GM19025 (cell line): ENCODE measurements around the gene PLK3.
"Not testable (repeated sequence)": the region's sequence is repeated elsewhere in the genome, so short reads cannot be mapped to it uniquely, and the experiment has no call there.

ENCODE experiments used
- ATAC-seq: cut with Tn5 transposase; IDR thresholded peaks from one replicate; pipeline ENCODE4 v1.9.1; 2021; ENCODE audit warnings: mild to moderate bottlenecking, low read depth, moderate library complexity; ENCODE audit not compliant: unreplicated experiment

The PLK3 gene

DNA sequence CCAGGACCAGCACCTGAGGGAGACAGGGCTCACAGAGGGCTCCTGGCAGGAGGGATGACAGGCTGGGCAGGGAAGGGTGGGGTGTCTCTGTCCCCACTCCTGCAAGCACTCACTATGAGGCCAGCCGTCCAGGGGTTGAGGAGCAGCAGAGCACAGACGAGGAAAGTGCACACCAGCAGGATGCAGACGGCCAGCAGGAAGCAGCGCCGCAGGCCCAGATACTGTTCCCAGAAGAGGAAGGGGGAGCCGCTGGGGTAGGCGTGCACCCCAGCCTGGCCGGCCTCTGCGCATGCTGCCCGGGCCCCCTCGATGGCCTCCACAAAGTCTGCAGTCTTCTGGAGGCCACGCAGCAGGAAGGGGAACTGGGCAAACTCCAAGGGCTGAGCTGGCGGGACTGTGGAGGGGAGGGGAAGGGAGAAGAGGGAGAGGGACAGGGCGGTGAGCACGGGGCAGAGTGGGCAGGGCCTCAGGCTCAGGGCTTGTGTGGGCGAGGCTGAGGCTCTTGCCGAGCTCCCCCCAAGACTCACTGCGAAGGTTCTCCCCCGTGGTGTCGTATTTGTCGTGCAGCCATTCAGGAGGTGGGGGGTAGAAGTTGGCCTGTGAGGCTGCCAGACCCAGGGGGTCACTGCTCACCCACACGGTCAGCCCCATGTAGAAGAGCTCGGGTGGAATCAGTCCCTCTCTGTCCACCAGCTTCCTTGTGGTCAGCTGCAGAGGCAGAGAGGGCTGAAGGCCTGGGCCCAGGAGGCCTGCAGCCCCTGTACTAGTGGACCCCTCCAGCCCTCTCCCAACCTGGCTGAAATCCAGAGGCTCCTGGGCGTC, 26.4 kb downstream of the PLK3 start:
- ATAC-seq = no peak

DNA sequence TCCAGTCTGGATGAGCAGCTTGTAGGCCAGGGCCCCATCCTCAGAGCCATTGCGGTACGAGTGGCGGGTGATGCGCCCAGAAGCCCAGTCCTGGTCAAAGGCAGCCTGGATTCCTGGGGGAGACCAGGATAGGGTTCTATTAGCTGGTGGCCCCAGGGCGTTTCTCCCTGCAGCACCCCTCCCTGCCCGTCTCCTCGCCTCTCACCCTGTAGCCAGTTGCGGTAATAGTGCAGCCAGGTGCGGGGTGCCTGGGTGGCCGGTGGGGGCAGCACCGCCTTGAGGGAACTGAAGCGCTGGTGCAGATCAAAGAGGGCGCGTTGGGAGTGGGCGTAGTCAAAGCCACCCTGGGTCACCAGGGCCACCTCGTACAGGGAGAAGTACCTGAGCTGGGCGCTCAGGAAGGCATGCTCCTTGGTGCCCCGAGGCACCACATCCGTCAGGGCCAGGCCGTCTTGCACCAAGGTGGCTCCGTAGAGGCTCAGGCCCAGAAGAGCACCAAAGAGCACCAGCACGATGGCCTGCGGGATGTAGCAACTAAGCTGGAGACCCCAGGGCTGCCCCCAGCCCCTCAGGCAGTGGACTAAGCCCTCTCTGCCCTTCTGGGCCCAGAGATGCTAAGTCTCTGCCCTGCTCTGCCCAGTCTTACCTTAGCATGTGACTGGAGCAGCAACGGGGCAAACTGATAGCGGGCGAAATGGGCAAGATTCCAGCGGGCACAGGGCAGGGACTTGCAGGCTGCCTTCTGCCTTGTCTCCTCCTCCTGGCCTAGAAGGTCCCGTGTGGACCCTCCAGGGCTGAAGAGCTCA, 27.2 kb downstream of the PLK3 start:
- no peak for ATAC-seq

DNA sequence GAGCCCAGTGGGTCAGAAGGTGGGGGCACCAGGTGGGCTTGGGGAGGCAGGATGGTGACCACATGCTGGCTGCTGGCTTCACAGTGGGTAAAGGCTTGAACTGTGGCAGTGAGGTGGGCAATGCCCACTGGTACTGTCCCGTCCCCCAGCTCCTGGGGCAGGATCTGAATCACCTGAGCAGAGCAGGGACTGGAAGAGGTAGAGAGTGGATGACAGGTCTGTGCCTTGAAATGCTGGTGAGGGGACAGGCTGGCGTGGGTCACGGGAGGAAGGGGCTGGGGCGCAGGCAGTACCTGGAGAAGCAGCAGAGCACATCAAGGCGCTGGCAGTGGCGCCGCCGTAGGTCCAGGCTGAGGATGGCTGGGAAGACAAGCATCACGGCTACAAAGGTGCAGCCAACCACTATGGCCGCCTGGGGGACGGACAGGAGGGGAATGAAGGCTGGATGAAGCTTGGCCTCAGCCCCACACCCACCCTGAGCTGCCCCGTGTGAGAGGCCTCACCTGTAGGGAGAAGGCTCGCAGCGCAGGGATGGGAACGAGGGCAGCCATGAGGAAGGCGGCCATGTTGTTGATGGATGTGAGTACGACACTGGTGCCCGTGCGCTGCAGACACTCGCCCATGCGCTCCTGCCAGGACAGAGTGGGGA, 27.9 kb downstream of the PLK3 start:
- ATAC-seq = no peak

DNA sequence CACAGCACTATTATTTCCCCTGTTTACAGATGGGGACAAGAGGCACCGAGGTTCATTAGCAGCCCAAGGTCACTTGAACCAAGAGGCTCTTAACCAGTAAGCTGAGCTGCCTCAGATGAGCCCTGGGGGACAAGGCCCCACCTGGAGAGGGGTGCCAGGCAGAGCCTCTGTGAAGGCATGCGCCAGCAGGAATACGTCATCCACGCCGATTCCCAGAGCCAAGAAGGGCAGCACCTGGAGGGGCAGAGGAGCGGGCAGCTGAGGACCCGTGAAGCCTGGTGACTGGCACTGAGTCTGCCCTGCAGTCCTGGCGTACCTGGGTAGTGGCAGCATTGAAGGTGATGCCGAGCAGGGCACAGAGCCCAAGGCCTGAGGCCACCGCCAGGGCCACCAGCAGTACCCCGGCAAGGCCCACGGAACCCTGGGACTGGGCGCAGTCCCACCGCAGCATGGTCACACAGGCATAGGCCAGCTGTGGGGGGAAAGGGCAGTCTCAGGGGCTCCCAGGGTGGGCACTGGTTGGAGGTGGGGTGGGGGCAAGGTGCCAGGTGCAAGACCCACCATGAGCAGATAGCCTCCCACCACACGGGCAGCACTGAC, 28.8 kb downstream of the PLK3 start:
- no peak for ATAC-seq

DNA sequence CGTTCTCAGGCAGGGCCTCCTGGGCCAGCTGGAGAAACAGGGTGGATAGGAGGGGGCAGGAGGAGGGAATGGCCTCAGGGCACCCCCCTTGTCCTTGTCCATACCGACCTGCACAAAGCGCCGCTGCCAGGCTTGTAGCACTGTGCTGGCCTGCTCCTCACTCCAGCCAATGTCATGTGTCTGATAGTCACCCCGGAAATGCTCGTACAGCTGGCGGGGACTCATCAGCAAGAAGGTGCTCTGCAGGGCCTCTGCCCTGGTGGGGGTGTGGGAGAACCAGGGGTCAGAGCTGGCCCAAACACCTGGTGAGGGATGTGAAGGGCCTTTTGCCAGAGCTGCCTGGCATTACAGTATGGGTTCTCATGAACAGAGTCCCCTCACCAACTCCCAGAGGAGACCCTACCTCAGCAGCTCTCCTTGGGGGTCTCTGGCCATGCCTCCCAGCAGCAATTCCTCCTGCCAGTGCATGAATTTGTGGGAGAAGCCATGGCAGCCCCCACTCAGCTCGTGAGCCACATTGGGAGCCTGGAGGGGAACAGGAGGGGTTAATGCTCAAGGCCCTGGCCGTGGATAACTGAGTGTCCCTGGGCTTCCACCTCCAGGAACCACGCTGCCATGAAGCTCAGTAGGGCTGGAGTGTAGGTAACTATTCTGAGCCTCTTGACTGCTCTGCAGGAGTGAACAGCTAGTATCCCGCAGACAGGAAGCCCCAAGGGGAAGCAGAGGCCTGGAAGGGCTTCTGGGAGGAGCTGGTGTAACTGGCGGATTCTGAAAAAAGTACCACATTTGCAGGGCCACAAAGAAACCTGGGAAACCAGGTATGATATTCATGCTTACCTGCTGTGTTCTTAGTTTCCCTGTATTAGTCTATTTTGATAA, 29.6 kb downstream of the PLK3 start:
- ATAC-seq = no peak

DNA sequence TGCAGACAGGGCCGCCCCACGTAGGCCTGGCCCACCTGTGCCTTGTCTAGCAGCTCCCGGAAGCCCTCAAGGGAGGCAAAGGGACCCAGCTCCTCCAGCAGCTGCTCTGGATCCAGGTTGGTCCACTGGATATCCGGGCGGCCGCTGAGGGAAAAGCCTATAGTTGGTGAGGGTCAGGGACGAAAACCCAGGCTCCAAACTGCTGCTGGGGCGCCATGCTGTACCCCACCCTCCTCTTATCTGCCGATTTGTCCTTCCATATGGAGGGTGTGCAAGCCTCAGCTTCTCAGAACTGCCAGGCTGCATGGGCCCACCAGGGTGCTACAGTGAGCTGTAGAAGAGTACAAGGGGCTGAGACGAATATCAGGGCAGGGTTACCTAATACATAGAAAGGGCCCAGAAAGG, 30.7 kb downstream of the PLK3 start:
- ATAC-seq = no peak

DNA sequence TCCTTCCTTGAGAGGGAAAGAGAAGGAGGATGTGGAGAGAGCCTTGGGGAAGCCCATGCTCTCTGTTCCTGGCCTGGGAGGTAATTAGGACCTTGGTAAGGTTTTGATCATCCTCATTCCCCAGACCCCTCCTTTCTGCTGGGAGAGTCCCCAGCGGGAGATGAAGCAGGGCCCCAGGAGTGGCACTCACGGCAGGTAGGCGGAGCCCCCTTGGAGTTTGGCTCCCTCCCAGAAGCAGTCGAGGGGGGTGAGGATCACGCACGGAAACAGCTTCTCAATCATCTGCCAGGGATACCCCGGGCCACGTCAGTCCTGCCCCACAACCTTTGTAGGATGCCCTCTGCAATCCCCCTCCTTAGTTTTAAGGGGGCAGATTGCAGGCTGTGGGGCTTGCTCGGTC, 31.3 kb downstream of the PLK3 start:
- no peak for ATAC-seq

DNA sequence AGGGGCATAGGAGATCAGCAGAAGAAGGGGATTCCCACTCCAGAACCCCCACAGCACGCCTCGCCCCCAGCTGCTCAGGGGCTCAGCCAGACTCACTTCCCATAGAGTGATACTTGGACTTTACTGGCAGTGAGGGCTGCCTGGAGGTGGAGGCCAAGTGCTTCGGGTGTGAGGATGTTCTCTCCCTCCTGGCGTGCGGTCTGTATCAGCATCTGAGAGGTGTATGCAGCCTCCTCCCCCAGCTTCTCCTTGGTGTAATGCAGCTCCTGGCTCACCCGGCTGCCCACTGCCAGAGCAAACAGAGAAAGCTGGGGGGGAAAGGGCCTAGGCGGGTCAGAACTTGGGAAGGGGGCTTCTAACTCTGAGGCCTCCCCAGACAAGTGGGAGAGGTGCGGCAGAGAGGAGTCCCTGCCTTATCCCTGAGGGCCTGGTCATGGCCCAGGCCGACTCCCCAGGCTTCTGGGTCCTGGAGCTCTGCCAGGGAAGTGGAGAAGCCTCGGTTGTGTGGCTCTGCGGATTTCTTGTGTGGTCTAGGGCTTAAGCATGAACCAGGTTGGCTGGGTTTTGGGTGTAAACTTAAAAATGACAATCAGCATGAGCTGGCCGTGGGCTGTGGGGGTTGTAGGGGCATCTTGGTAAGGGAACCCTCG, 32.0 kb downstream of the PLK3 start:
- ATAC-seq = no peak

DNA sequence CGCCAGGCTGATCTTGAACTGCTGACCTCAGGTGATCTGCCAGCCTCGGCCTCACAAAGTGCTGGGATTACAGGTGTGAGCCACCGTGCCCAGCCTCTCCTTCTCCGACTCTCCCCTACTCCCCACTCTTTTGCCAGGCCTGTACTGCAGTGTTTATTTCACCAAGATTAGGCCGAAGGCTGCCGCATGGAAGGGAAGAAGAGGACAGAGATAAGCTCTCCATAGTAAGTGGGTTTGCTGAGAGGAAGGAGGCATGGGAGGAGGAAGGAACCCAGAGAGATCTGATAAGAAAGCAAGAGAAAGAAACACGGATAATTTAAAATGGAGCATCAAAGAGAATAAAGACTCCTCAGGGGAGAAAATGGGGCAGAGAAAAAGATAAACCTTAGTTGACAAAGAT, 34.2 kb downstream of the PLK3 start:
- no peak for ATAC-seq

DNA sequence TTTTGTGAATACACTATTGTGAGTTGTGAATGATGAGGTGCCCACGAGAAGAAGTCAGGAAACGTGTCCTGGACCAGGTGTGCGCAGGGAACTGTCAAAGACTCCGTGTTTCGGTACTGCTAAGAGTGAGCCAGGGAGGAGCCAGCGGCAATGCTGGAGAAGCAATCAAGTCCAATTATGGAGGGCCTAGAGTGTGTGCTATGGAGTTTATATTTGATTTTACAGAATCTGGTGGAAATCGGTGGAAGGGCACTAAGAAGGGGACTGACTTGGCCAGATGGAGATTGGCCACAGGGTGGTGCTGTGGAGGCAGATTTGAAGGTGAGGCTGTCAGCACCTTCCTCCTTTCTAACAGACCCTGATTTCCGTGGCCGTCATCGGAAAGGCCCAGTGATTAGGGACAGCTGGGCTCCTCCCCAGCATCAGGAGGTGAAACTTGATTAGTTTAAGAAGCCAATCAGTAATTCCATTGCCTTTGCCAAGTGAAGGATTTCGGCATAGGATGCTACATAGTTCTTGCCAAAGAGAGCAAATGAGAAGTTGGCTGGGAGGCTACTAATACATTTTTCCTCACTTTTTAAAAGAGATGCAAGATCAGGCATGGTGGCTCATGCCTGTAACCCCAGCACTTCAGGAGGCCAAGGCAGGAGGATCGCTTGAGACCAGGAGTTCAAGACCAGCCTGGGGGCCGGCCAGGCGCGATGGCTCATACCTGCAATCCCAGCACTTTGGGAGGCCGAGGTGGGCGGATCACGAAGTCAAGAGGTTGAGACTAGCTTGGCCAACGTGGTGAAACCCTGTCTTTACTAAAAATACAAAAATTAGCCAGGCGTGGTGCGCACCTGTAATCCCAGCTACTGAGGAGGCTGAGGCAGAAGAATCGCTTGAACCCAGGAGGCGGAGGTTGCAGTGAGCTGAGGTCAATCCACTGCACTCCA, 35.8 kb downstream of the PLK3 start:
- ATAC-seq = no peak

DNA sequence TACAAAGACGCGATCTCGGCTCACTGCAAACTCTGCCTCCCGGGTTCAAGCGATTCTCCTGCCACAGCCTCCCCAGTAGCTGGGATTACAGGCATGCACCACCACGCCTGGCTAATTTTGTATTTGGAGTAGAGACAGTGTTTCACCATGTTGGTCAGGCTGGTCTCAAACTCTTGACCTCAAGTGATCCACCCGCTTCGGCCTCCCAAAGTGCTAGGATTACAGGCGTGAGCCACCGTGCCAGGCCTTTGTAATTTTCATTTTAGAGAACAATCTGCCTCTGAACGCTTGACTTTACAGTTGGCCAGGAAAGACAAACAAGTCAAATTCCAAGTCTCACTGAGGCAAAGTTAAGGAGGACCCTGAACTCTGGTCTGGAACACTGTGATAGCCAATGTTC, 38.1 kb downstream of the PLK3 start:
- ATAC-seq = not testable (repeated sequence)

DNA sequence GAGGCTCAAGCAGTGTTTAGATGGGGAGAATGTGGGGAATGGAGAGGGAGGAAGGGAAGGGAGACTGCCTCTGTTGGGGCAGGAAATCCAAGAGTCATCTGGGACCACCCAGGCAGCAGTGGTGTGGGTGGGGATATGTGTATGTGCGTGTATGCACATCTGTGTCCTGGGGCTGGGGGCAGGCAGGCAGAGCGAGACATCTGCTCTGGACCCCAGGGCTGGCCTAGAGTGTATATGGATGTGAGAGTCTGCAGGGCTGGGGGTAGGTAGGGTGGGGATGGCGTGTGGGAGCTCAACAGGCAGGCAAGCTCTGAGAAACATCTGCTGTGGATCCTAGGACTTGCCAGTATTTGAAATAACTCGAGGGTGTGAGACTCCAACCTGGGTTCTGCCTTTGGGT, 39.4 kb downstream of the PLK3 start:
- ATAC-seq = no peak

DNA sequence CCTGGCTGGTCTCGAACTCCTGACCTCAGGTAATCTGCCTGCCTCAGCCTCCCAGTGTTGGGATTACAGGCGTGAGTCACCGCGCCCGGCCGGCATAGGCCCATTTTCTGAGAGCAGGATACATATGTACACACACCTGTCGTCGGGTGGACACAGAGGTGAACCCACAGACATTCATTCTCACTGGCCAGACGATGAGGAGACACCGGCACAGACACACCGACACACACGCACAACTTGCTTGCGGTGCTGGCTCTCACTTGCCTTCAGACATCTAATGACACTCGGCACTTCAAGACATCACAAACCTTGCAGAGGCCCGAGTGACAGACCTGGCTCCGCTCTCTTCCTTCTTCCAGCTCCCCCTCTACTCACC, 42.3 kb downstream of the PLK3 start:
- no peak for ATAC-seq

DNA sequence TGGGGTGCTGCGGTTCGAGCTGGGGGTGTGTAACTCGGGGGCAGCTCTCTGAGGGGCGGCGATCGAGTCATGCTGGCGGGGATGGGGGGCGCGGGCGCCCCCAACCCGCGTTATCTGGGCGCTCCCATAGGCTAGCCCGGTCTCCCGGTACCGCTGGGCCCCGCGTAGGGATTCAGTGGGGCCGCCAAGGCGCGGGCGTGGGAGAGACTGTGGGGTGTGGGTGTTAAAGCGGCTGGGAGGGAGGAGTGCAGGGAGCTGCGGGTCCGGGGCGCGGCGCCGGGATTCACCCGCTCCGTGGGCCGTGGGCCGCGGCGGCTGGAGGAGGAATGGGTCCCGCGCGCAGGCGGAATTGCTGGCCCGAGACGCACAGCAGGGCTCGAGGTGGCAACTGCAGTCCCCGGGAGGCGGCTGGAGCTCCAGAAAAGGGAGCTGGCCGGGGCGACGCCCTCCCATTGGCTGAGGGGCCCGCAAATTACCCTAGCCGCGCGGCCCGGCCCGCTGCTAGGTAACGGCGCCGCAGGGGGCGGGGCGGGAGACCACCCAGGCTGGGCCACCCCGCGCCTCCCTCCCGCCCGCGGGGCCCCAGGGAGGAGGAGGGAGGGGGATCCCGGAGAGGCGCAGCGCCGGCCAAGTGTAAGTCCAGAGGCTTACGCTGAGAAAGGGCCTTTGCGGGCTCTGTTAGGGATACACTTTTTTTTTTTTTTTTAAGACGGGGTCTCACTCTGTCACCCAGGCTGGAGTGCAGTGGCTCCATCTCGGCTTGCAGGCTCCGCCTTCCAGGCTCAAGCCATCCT, 42.9 kb downstream of the PLK3 start, which contains the start of gene PTCH2:
Gene PTCH2 (minus strand): TSS at position 392 of the 794 bp plus-strand sequence. CDS start 321 bp downstream, at position 71.
- ATAC-seq = no peak

DNA sequence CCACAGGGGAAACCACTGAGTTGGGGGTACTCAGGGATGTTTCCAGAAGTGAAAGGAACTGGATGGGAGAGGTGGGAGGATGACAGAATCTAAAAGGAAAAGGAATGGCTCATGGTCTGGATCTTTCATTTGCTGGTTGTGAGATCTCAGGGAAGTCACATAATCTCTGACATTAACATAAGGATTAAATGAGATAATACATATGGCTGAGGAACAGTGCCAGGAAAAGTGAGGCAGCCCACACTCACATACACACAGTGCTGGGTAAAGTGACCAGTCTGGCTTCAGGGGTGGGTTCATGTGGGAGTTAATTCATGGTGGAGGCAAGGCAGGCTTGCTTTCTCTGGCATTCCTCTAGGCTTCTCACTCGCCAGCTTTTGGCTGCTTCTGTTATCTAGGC, 46.8 kb downstream of the PLK3 start:
- ATAC-seq = no peak

DNA sequence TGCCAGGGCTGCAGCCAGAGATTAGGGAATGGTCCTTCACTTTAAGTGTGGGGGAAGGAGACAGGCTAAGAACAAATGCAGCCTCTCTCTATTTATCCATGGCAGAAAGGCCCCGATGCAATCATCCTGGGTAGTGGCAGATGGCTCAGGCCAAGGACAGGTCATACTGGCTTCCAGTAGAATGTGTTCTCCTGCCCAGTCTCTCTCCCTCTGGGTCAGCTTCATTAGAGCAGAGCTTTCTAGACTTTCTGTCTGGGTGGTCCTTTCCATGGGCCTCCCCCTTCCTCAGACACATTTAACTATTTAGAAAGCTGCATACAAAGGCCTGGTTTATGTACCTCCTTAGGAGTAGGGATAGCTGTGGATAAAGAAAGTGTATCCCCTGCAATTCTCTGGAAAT, 47.7 kb downstream of the PLK3 start:
- ATAC-seq = no peak

DNA sequence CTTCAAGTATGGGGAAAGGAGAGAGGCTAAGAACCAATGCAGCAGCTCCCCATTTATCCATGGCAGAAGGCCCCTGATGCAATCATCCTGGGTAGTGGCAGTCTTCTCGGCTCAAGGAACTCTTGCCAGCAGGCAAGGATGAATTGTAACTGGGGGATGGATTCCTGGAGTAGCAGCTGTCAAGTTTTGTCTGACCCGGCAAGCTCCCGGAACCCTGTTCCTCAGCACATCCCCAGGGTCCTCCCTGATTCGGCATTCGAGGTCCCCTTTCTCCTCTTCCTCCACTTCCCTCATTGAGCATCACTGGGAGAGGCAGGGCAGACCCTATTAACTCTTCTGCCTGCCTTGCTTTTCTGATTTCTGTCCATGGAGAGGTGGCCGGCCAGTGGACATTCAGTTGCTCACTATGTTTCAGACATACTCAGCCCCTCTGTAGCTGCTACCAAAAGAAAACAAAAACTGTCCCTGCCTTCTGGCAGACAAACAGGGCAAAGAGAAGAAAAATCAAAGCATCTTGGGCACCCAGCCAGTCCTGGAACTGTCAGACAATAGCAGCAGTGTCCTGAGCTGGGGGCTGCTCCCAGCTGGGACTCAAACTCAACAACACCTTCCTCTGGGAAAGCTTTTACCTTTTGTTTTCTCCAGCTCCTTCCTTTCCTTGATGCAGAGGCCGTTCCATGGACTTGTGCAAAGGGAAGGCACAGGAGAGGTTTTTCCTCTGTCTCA, 48.4 kb downstream of the PLK3 start:
- ATAC-seq = no peak
